AG09309 (cell line): ENCODE measurements around the gene FCN1.

Experiments used
- DNase-seq: peaks from one replicate; pipeline ENCODE4 v3.0.0-alpha.2; 2010; ENCODE audit warnings: low read depth
- H3K4me3 ChIP-seq: 2 replicates; pipeline ENCODE4 v1.5.1; 2011; ENCODE audit warnings: mild to moderate bottlenecking, low read depth, low read length, moderate library complexity; ENCODE audit not compliant: control insufficient read depth
- TF ChIP-seq, protein P1 (sequence below): IDR thresholded peaks from 2 replicates; pipeline ENCODE4 v1.5.1; 2011; ENCODE audit warnings: mild to moderate bottlenecking, low read depth, low read length, inconsistent platforms; ENCODE audit not compliant: insufficient read depth, control insufficient read depth; ENCODE audit errors: missing control alignments

The FCN1 gene

DNA sequence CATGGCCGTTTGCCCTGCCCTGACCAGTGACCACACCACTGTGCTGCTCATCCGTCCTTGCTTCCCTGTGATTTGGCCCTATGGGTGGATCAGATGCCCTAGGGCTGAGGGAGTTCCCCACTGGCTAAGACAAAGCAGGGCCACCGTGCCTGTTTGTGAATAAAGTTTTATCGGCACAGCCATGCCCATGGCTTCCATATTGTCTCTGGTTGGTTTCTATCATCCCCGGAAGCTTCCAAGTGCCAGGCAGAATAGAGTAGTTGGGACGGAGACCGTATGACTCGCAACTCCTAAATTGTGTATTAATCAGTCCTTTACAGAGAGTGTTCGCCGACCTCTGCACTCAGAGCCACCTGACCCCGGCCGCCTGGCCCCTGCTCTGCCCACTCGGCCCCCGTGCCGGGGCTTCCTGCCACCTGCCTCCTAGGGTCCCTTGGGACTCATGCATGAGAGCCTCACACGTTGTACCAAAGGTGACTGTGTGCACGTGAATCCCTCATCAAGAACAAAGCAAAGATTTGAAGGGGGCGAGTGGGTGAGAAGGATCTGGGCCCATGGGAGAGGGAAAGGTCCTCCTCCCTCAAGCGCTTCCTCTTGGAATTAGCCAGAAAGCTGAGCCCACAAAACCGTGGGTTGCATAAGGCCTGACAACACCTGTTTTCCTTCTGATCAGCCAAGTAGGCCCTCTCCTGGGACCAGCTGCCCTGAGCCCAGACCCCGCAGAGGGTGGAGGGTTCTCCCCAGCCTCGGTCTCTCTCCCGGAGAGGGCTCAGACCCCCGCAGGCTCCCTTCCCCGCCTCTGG, 48.8 kb downstream of the FCN1 start:
- DNase-seq: no peak

GRCh38 chr9:134867917-134868750, 49.6 kb downstream of the FCN1 start:
- H3K4me3 ChIP-seq: no peak overlapping the region
- DNase-seq: no peak
- TF ChIP-seq, protein P1, sequence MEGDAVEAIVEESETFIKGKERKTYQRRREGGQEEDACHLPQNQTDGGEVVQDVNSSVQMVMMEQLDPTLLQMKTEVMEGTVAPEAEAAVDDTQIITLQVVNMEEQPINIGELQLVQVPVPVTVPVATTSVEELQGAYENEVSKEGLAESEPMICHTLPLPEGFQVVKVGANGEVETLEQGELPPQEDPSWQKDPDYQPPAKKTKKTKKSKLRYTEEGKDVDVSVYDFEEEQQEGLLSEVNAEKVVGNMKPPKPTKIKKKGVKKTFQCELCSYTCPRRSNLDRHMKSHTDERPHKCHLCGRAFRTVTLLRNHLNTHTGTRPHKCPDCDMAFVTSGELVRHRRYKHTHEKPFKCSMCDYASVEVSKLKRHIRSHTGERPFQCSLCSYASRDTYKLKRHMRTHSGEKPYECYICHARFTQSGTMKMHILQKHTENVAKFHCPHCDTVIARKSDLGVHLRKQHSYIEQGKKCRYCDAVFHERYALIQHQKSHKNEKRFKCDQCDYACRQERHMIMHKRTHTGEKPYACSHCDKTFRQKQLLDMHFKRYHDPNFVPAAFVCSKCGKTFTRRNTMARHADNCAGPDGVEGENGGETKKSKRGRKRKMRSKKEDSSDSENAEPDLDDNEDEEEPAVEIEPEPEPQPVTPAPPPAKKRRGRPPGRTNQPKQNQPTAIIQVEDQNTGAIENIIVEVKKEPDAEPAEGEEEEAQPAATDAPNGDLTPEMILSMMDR: no peak

More for the DNA sequence above, 48.8 kb downstream of the FCN1 start:
- no peak overlapping the region for H3K4me3 ChIP-seq
- TF ChIP-seq, protein P1: no peak

- H3K4me3 ChIP-seq: no peak overlapping the region
- DNase-seq: no peak
- TF ChIP-seq, protein P1: no peak
Measured at GRCh38 chr9:134864821-134865190, 52.9 kb downstream of the FCN1 start.

DNA sequence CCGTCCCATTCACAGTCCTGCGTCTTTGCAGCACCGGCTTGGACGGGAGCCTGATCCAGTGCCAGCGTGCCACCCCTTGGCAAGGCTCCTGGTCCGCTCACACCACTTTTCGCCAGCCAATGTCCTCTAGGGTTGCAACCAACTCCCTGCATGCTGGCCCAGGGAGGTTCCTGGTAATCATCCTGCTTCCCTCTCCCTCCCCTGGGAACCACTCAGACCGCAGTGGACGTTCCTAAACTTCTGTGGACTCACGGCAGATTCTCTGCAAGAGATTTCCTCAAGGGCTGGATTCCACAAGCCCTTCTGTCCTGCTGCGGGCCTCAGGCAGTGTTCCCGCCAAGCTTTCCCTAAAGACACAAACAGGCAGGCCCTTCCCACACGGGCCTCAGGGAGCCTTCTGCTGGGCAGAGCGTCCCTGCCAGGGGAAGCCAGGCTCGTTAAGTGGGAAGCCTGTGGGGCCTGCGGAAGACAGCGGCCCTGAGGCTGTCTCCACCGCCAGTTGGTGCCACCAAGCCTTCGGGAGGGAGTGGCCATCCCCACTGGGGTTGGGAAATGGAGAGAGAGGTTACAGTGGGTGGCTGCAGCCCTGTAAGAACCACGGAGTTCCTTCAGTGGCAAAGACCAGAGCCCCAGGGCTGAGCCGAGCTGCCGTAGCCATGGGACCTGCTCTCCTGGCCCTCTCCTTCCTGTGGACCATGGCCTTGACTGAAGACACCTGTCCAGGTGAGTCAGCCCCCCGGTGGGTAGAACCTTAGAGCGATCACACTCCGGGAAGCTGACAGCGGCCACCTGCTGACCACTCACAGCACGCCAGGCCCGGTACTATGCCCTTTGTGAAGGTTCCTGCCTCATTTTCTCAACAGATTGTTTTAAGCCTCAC, 53.5 kb downstream of the FCN1 start:
- no peak overlapping the region for H3K4me3 ChIP-seq
- TF ChIP-seq, protein P1: no peak
- no peak for DNase-seq

- TF ChIP-seq, protein P1: no peak
- no peak overlapping the region for H3K4me3 ChIP-seq
- DNase-seq: no peak
Measured at GRCh38 chr9:134863306-134863902, 54.3 kb downstream of the FCN1 start.
